HepG2 (cell line): Measurements from ENCODE around the gene CABLES1. TPM values are rescaled to one million over a fixed set of nuclear protein-coding genes. Genes with fewer than 3 reads are reported as not detected.

Experiments
- DMAP1 ChIP-seq: IDR thresholded peaks from 2 replicates; pipeline ENCODE4 v1.6.1; 2016
- EP300 ChIP-seq, 3 experiments: sonication (generic) in 1 of 3; formaldehyde crosslinking in 1 of 3; IDR thresholded peaks; 2 replicates each; pipeline versions ENCODE4 v1.5.1 to v1.6.1; 2011 to 2020; ENCODE audit warnings: low read depth in 2 of 3, low read length in 2 of 3, borderline replicate concordance in 1 of 3, improper control_type of control experiment in 1 of 3, mild to moderate bottlenecking in 1 of 3, missing genetic modification reagents in 1 of 3, moderate library complexity in 1 of 3
- MED1 ChIP-seq: sonication (generic); formaldehyde crosslinking; IDR thresholded peaks from 2 replicates; pipeline ENCODE4 v1.4.0; 2020; ENCODE audit warnings: missing genetic modification reagents
- MIXL1 ChIP-seq: IDR thresholded peaks from 2 replicates; pipeline ENCODE4 v1.6.1; 2016
- PLRG1 ChIP-seq: fragments of 450-650 bp; conservative IDR thresholded peaks from 2 replicates; pipeline ENCODE4 v1.6.1; 2016
- PRMT3 ChIP-seq: sonication (generic); formaldehyde crosslinking; IDR thresholded peaks from 2 replicates; pipeline ENCODE4 v1.8.1; 2022; ENCODE audit warnings: low read depth, mild to moderate bottlenecking, moderate library complexity, missing genetic modification reagents, borderline replicate concordance
- RCOR2 ChIP-seq: IDR thresholded peaks from 2 replicates; pipeline ENCODE4 v1.6.1; 2016; ENCODE audit warnings: missing biosample characterization, missing genetic modification reagents
- RXRA ChIP-seq: sonication (generic); formaldehyde crosslinking; IDR thresholded peaks from 2 replicates; pipeline ENCODE4 v1.5.1; 2020; ENCODE audit warnings: missing genetic modification reagents
- RXRB ChIP-seq: IDR thresholded peaks from 2 replicates; pipeline ENCODE4 v1.6.1; 2016; ENCODE audit warnings: borderline replicate concordance, missing genetic modification reagents, missing compliant biosample characterization
- SOX13 ChIP-seq, 3 experiments: fragments of 450-650 bp in 1 of 3; sonication (generic) in 1 of 3; formaldehyde crosslinking in 1 of 3; IDR thresholded peaks in 2 of 3; conservative IDR thresholded peaks in 1 of 3; 2 replicates each; pipeline versions ENCODE4 v1.5.0 to v1.6.1; 2016 to 2020; ENCODE audit warnings: antibody characterized with exemption in 1 of 3, mild to moderate bottlenecking in 1 of 3, missing compliant biosample characterization in 1 of 3, missing genetic modification reagents in 1 of 3, moderate library complexity in 1 of 3
- SP5 ChIP-seq: IDR thresholded peaks from 2 replicates; pipeline ENCODE4 v1.6.1; 2016; ENCODE audit warnings: low read depth, borderline replicate concordance
- TCF7L2 ChIP-seq: IDR thresholded peaks from 2 replicates; pipeline ENCODE4 v1.6.1; 2011; ENCODE audit warnings: mild to moderate bottlenecking, low read depth, low read length, moderate library complexity
- ZBTB8A ChIP-seq: sonication (generic); formaldehyde crosslinking; IDR thresholded peaks from 2 replicates; pipeline ENCODE4 v1.4.0; 2020; ENCODE audit warnings: mild to moderate bottlenecking, low read depth, missing genetic modification reagents, borderline replicate concordance
- ZMYM2 ChIP-seq: sonication (generic); formaldehyde crosslinking; IDR thresholded peaks from 2 replicates; pipeline ENCODE4 v1.8.0; 2022; ENCODE audit warnings: mild to moderate bottlenecking, missing genetic modification reagents
- ZNF609 ChIP-seq: sonication (generic); formaldehyde crosslinking; IDR thresholded peaks from 2 replicates; pipeline ENCODE4 v1.4.0; 2020; ENCODE audit warnings: mild to moderate bottlenecking, missing genetic modification reagents, borderline replicate concordance
- polyA plus RNA-seq, 8 experiments: library from polyadenylated mRNA; depleted of rRNA in 3 of 8; stranded (reverse) in 7 of 8; unstranded in 1 of 8; fragments of >200 nt; fragmentation: Illumina TruSeq in 4 of 8; extraction: Trizol in 4 of 8; gene quantifications; 2 replicates each; pipeline versions ENCODE4 v1.2.1 to v1.2.3, GENCODE V29; 2011 to 2016; ENCODE audit warnings: low read depth in 4 of 8, missing spikeins in 1 of 8, mixed read lengths in 1 of 8; ENCODE audit not compliant: insufficient read depth in 1 of 8
- total RNA-seq, 5 experiments: library from RNA; depleted of rRNA; stranded (reverse); fragments of >200 nt; fragmentation: Illumina TruSeq; extraction: Trizol; gene quantifications; 2 replicates each; pipeline ENCODE4 v1.2.3, GENCODE V29; 2016; ENCODE audit warnings: low read depth in 1 of 5
- TF ChIP-seq, protein P1 (sequence below): sonication (generic); formaldehyde crosslinking; IDR thresholded peaks from 2 replicates; pipeline ENCODE4 v1.8.0; 2022; ENCODE audit warnings: missing genetic modification reagents, mild to moderate bottlenecking, borderline replicate concordance
- TF ChIP-seq, protein P2 (sequence below): IDR thresholded peaks from 2 replicates; pipeline ENCODE4 v1.6.1; 2016
- TF ChIP-seq, protein P3 (sequence below): IDR thresholded peaks from 2 replicates; pipeline ENCODE4 v1.6.1; 2012; ENCODE audit warnings: low read depth, low read length, improper control_type of control experiment

Gene CABLES1
- total and polyA plus RNA-seq, 2 of the 13 experiments (the other 11 are each of a cell fraction or from before 2014, with no cell fraction given), result 14.7 to 25.8 TPM

GRCh38 chr18:23283916-23284430 lies 148.7 kb downstream of the CABLES1 start (continued):
- no peak for TF ChIP-seq PLRG1
- peak; percentile 77 for TF ChIP-seq RXRB
- peak; percentile 33; the same call in 1 of the 2 replicates for TF ChIP-seq RXRA (CRISPR knock-in tag)
- TF ChIP-seq ZBTB8A, result no peak
- TF ChIP-seq RCOR2 (CRISPR knock-in tag), result 0 out of 2 replicates have a peak, but pooled peaks have one; percentile 48
- TF ChIP-seq, protein P1, sequence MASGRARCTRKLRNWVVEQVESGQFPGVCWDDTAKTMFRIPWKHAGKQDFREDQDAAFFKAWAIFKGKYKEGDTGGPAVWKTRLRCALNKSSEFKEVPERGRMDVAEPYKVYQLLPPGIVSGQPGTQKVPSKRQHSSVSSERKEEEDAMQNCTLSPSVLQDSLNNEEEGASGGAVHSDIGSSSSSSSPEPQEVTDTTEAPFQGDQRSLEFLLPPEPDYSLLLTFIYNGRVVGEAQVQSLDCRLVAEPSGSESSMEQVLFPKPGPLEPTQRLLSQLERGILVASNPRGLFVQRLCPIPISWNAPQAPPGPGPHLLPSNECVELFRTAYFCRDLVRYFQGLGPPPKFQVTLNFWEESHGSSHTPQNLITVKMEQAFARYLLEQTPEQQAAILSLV (CRISPR knock-in tag), result no peak
- TF ChIP-seq EP300 (IDR thresholded peaks at IDR 0.05; ENCODE audit: low read depth in 2 of 2, low read length in 2 of 2), result peak in 1 of 2 experiments; percentile 56; a peak in 2 of 4 replicates
- 0 out of 2 replicates have a peak, but pooled peaks have one; percentile 10 for TF ChIP-seq EP300 (CRISPR knock-in tag; IDR thresholded peaks at IDR 0.05; ENCODE audit: borderline replicate concordance)
- TF ChIP-seq MED1 (CRISPR knock-in tag), result 0 out of 2 replicates have a peak, but pooled peaks have one; percentile 14
- TF ChIP-seq TCF7L2, result no peak
- TF ChIP-seq SP5 (CRISPR knock-in tag), result no peak
- TF ChIP-seq MIXL1, result no peak
- TF ChIP-seq, protein P2, sequence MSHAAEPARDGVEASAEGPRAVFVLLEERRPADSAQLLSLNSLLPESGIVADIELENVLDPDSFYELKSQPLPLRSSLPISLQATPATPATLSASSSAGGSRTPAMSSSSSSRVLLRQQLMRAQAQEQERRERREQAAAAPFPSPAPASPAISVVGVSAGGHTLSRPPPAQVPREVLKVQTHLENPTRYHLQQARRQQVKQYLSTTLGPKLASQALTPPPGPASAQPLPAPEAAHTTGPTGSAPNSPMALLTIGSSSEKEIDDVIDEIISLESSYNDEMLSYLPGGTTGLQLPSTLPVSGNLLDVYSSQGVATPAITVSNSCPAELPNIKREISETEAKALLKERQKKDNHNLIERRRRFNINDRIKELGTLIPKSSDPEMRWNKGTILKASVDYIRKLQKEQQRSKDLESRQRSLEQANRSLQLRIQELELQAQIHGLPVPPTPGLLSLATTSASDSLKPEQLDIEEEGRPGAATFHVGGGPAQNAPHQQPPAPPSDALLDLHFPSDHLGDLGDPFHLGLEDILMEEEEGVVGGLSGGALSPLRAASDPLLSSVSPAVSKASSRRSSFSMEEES (CRISPR knock-in tag), result peak; percentile 86
- TF ChIP-seq, protein P3, sequence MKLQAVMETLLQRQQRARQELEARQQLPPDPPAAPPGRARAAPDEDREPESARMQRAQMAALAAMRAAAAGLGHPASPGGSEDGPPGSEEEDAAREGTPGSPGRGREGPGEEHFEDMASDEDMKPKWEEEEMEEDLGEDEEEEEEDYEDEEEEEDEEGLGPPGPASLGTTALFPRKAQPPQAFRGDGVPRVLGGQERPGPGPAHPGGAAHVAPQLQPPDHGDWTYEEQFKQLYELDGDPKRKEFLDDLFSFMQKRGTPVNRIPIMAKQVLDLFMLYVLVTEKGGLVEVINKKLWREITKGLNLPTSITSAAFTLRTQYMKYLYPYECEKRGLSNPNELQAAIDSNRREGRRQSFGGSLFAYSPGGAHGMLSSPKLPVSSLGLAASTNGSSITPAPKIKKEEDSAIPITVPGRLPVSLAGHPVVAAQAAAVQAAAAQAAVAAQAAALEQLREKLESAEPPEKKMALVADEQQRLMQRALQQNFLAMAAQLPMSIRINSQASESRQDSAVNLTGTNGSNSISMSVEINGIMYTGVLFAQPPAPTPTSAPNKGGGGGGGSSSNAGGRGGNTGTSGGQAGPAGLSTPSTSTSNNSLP, result 0 out of 2 replicates have a peak, but pooled peaks have one; percentile 30
- no peak for TF ChIP-seq SOX13 (IDR thresholded peaks at IDR 0.05)
- TF ChIP-seq SOX13 (CRISPR knock-in tag; conservative IDR thresholded peaks at IDR 0.05 in 1 of 2, IDR thresholded peaks at IDR 0.05 in 1 of 2), result peak in 1 of 2 experiments; percentile 29; a peak in 1 of 4 replicates
- TF ChIP-seq ZMYM2 (CRISPR knock-in tag), result no peak
- TF ChIP-seq DMAP1 (CRISPR knock-in tag), result no peak
- no peak for TF ChIP-seq PRMT3 (CRISPR knock-in tag)
- no peak for TF ChIP-seq ZNF609
